Measurements from ENCODE around the gene TMPRSS7.

The TMPRSS7 gene

GRCh38 chr3:111999484-112000324 lies 34.8 kb upstream of the TMPRSS7 start:
- no peaks in the 10 kb centered on the region for H3K36me3 ChIP-seq (ENCODE audit: control insufficient read depth, insufficient read depth, low read length)
- H3K4me3 ChIP-seq (replicated peaks; ENCODE audit: low read depth, low read length): peak overlapping the region; percentile 59
- TF ChIP-seq CTCF (IDR thresholded peaks at IDR 0.05; ENCODE audit: insufficient read depth, low read length, poor library complexity, severe bottlenecking): no peak
- H3K27me3 ChIP-seq (replicated peaks; ENCODE audit: control insufficient read depth, insufficient read depth, low read length): no peaks in the 10 kb centered on the region; the same call in 1 of the 2 replicates
- no peak for DNase-seq (ENCODE audit: extremely low read depth, insufficient read length)

- DNase-seq (ENCODE audit: extremely low read depth, insufficient read length): no peak
- no peaks in the 10 kb centered on the region; the same call in 1 of the 2 replicates for H3K27me3 ChIP-seq (replicated peaks; ENCODE audit: control insufficient read depth, insufficient read depth, low read length)
- H3K36me3 ChIP-seq (ENCODE audit: control insufficient read depth, insufficient read depth, low read length): no peaks in the 10 kb centered on the region
- no peak overlapping the region for H3K4me3 ChIP-seq (replicated peaks; ENCODE audit: low read depth, low read length)
- no peak for TF ChIP-seq CTCF (IDR thresholded peaks at IDR 0.05; ENCODE audit: insufficient read depth, low read length, poor library complexity, severe bottlenecking)
Measured at GRCh38 chr3:112000367-112000771, 34.2 kb upstream of the TMPRSS7 start.

GRCh38 chr3:112000966-112001365 lies 33.6 kb upstream of the TMPRSS7 start:
- TF ChIP-seq CTCF (IDR thresholded peaks at IDR 0.05; ENCODE audit: insufficient read depth, low read length, poor library complexity, severe bottlenecking): no peak
- DNase-seq (ENCODE audit: extremely low read depth, insufficient read length): no peak
- Histone ChIP-seq H3K27me3 (replicated peaks; ENCODE audit: control insufficient read depth, insufficient read depth, low read length) (no peaks in the 10 kb centered on the region; the same call in 1 of the 2 replicates), H3K4me3 (replicated peaks; ENCODE audit: low read depth, low read length) (no peak overlapping the region), H3K36me3 (ENCODE audit: control insufficient read depth, insufficient read depth, low read length) (no peaks in the 10 kb centered on the region)

- H3K27me3 ChIP-seq (replicated peaks; ENCODE audit: control insufficient read depth, insufficient read depth, low read length): no peaks in the 10 kb centered on the region; the same call in 1 of the 2 replicates
- no peaks in the 10 kb centered on the region for H3K36me3 ChIP-seq (ENCODE audit: control insufficient read depth, insufficient read depth, low read length)
- TF ChIP-seq CTCF (IDR thresholded peaks at IDR 0.05; ENCODE audit: insufficient read depth, low read length, poor library complexity, severe bottlenecking): no peak
Measured at GRCh38 chr3:112001526-112001925, 33.0 kb upstream of the TMPRSS7 start.

GRCh38 chr3:112002096-112002971 lies 32.2 kb upstream of the TMPRSS7 start:
- H3K4me3 ChIP-seq (replicated peaks; ENCODE audit: low read depth, low read length): no peak overlapping the region
- H3K27me3 ChIP-seq (replicated peaks; ENCODE audit: control insufficient read depth, insufficient read depth, low read length): no peaks in the 10 kb centered on the region; the same call in 1 of the 2 replicates
- no peaks in the 10 kb centered on the region for H3K36me3 ChIP-seq (ENCODE audit: control insufficient read depth, insufficient read depth, low read length)
- DNase-seq (ENCODE audit: extremely low read depth, insufficient read length): no peak
- no peak for TF ChIP-seq CTCF (IDR thresholded peaks at IDR 0.05; ENCODE audit: insufficient read depth, low read length, poor library complexity, severe bottlenecking)

More at GRCh38 chr3:112001526-112001925, 33.0 kb upstream of the TMPRSS7 start:
- H3K4me3 ChIP-seq (replicated peaks; ENCODE audit: low read depth, low read length): no peak overlapping the region
- DNase-seq (ENCODE audit: extremely low read depth, insufficient read length): no peak
